ENCODE results near the gene LCP1. TPM values are rescaled to one million over a fixed set of nuclear protein-coding genes. Genes with fewer than 3 reads are reported as not detected.
A peak's percentile ranks its signal among the peaks of the same experiment; 100 is the strongest.
"Not testable (repeated sequence)": the region's sequence is repeated elsewhere in the genome, so short reads cannot be mapped to it uniquely, and the experiment has no call there.

LCP1 gene
- total RNA-seq, 1 donor from 2014 or later, result 6.1 TPM

- no peak for DNase-seq (ENCODE audit: low spot score in 2 of 2)
- FAIRE-seq, result no peak
These were observed 17.3 kb downstream of the LCP1 start for GRCh38 chr13:46164661-46165060.

GRCh38 chr13:46162741-46163140 lies 19.2 kb downstream of the LCP1 start:
- DNase-seq (ENCODE audit: low spot score in 2 of 2); FAIRE-seq: not testable (repeated sequence)

DNA sequence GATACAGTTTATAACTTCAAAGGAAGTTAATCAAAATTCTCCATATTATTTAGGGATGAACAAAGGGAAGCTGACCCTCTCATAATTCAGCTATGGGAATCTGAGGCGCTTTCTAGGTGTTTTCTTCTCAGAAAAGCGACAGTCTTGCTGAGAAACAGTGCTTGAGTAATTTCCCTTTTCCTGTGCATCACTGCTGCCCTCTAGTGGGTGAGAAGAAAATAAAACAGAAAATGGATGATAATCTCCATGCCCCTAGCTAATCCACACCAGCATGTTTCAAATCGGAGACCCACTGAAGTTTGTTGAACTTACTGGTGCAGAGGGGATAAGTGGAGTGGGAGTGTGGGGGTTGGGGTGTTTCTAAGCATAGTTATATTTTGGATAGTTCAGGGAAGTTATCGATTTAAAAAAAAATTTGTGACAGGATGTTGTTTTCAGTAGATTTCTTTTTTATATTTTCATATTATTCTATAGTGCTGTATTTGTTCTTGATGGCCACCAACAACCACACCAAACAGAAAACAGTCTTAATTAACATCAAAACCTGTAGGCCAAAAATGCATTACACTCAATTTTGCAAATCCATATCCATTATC lies 21.4 kb downstream of the LCP1 start:
- DNase-seq (ENCODE audit: low spot score in 2 of 2) (peak; percentile 60 to 65), FAIRE-seq (peak; percentile 21)

GRCh38 chr13:46160065-46160464 lies 21.9 kb downstream of the LCP1 start:
- no peak for DNase-seq (ENCODE audit: low spot score in 2 of 2)
- FAIRE-seq, result no peak

GRCh38 chr13:46158983-46159382 lies 23.0 kb downstream of the LCP1 start:
- DNase-seq (ENCODE audit: low spot score in 2 of 2), result no peak
- FAIRE-seq, result no peak

DNA sequence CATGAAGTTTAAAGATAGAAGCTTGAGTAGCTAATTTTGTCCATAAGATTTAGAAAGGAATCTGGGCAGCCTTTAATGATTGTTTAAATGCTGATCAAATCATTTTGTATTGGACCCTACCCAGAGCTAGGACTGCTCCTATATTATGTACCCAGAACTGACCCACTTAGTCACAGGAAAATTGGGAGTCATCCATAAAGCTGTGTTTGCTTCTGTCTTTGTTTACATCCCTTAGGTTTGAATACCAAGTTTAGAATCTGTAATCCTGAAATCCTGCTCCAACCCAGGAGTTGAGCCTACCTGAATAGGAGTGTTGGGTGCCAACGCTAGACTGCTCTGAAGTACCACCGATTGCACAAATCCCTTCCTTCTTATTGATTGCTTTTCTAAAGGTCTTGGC lies 23.8 kb downstream of the LCP1 start:
- no peak for DNase-seq (ENCODE audit: low spot score in 2 of 2)
- no peak for FAIRE-seq

DNA sequence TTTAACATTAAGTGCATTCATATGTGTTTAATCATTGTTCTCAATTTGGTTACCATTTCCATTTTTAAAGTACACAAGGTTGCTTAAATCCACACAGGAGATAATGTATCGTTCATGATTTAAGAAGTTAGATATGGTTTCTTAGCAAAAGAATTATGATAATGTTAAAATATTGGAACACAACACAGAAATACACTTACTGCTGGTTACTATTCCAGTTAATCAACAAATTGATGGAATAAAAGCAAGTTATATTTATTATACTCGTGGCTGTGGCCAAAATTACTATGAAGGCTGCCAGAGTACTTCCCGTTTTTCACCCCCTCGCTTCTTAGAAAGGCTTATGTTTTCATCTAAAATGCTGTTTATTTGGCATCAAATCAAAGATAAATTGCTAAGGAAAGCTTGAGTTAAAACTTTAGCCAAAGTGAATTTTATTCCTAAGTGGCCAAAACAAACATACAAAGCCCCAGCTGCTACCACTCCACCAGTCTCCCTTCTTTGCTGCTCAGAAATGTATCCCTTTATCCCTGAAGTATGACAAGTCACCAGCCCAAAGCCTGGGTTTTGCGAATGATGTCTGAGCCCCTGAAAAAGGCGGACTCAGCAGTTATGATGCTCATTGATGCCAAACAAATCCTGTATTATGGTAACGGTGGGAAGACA lies 27.7 kb downstream of the LCP1 start:
- FAIRE-seq (no peak), DNase-seq (ENCODE audit: low spot score in 2 of 2) (no peak)

- no peak for FAIRE-seq
- DNase-seq (ENCODE audit: low spot score in 2 of 2), result no peak
These were observed 29.2 kb downstream of the LCP1 start for GRCh38 chr13:46152627-46153328.

DNA sequence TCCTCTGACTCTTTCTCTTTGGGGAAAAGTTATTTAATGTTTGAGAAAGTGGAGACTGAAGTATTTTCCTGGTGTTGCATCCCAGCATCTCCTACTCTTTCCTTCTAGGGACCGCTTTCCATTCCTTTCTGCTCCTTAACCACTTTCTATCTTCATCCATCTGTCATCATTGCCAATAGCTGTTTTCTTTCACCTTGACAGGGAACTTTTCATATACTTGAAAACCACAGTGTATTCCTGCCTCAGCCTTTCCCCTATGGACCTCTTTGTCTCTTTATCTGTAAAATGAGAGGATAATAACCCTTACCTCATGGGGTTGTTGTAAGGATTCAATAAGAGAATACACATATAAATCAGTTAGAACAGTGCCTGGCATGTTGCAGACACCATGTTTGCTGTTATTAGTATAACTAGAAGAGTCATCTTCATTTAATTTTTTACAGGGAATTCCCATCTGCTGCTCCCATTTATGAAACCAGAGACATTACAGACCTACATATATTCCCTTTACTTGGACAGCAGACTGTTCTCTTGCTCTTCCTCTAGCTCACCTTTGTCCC lies 31.8 kb downstream of the LCP1 start:
- no peak for FAIRE-seq
- no peak for DNase-seq (ENCODE audit: low spot score in 2 of 2)

- DNase-seq (ENCODE audit: low spot score in 2 of 2) (no peak), FAIRE-seq (no peak)
These were observed 32.5 kb downstream of the LCP1 start for GRCh38 chr13:46149272-46150133.

DNA sequence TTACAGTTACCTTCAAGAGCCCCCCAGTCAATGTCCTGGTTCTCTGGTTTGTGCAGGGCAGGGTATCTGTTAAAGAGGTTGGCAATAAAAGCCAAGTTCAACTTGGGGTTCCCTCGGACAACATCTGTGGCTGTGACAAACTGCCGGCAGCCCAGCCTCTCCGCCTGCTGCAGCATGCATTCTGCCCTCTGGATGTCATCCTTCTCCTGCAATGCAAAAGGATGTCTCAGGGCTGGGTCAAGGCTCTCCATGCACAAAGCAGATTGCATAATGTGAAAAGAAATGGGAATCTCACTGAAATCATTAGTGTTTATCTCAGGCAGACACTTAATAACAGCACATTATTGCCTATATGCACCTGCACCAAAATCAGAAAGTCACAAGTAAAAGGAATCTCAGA lies 35.1 kb downstream of the LCP1 start:
- DNase-seq (ENCODE audit: low spot score in 2 of 2) (no peak), FAIRE-seq (no peak)

DNA sequence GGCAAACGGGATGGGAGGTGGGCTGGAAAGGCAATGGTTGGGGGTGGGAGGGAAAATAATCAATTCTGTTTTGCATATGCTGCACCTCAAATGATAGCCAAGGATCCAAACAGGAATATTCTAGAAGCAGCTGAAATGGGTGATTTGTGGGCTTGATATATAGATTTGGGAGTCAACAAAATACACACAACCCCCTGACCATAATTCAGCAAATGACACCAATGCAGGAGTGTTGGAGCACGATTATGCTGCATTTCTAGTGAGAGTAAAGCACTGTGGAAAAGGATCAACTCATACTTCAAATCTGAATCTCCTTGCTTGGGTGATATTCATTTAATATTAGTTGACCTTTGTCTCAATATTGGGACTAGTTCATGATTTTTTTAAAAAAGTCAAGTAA lies 36.0 kb downstream of the LCP1 start:
- FAIRE-seq (no peak), DNase-seq (ENCODE audit: low spot score in 2 of 2) (no peak)

- DNase-seq (ENCODE audit: low spot score in 2 of 2), result no peak
- no peak for FAIRE-seq
These were observed 36.8 kb downstream of the LCP1 start for GRCh38 chr13:46145135-46145534.

DNA sequence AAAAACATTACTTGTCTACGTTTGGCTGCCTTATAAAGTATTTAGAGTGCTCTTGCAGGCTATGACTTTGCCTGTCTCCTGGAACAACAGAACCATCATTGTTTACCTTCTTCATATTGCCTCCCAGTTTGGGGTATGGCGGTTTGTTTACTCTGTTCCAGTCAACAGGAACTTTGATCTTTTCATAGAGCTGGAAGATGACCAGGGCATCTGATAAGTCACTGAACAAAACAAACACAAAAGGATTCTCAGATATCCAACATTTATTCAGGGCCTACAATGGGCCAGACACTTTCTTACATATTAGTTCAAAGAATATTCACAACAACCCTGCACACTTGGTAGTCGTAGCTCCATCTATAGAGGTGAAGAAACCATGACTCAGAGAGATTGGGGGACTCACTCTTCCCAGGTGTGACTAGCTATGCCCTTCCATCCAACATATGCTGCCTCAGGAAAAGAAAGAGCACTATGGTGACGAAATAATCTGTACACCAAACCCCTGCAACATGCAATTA lies 38.7 kb downstream of the LCP1 start:
- FAIRE-seq (no peak), DNase-seq (ENCODE audit: low spot score in 2 of 2) (no peak)

GRCh38 chr13:46142776-46143175 lies 39.2 kb downstream of the LCP1 start:
- no peak for DNase-seq (ENCODE audit: low spot score in 2 of 2)
- no peak for FAIRE-seq

DNA sequence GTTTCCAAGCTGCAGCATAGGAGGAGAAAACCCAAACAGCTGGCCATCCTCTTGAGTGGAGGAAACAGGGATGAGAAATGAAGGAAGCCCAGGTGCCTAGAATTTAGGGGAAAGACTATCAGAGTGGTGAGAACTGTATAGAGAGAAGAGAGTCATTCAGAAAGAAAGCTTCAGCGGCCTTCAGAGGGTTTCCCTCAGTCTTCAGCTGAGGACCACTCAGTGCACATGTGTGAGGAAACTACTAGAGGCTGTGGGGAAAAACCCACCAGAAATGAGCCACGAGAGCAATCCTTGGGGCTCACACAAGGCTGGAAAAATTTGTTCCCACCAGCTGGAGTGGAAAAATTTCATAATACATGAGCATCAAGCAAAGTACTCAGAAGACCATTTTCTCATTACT lies 41.9 kb downstream of the LCP1 start:
- no peak for FAIRE-seq
- no peak for DNase-seq (ENCODE audit: low spot score in 2 of 2)

- no peak for DNase-seq (ENCODE audit: low spot score in 2 of 2)
- no peak for FAIRE-seq
These were observed 44.2 kb downstream of the LCP1 start for GRCh38 chr13:46137627-46138317.

GRCh38 chr13:46136688-46137087 lies 45.3 kb downstream of the LCP1 start:
- FAIRE-seq, result no peak

DNA sequence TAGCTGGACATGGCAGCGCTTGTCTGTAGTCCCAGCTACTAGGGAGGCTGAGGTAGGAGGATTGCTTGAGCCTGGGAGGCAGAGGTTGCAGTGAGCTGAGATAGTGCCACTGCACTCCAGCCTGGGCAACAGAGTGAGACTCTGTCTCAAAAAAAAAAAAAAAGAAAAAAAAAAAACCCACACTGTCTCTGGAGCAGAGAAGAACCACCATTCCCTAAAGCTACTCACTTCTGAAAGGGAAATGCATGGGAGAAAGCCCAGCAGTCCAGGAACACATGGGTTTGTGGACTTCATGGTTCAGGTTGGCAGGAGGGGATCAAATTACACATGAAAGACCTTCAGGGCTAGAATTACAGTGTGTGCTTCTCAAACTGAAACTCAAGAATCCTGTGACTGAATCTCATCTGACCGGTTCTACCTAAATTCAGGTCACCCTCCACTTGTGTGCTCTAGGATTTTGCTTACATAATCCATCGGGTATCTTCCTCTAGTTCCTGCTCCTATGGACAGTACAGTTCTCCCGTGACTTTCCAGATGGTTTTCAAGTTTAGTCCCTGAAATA lies 46.9 kb downstream of the LCP1 start:
- no peak for FAIRE-seq
- DNase-seq (ENCODE audit: low spot score in 2 of 2), result no peak

More at GRCh38 chr13:46136688-46137087, 45.3 kb downstream of the LCP1 start:
- DNase-seq (ENCODE audit: low spot score in 2 of 2), result no peak
